Left ventricle myocardium inferior (tissue), 1 donor: ENCODE data around the gene SOD3. TPM values are rescaled to one million over a fixed set of nuclear protein-coding genes. Genes with fewer than 3 reads are reported as not detected.
A peak's percentile ranks its signal among the peaks of the same experiment; 100 is the strongest.

ENCODE experiments used
- DNase-seq: peaks from one replicate; pipeline ENCODE4 v3.0.0-alpha.2; 2020
- H3K27ac ChIP-seq: fragments of 200-600 bp; replicated peaks from 2 replicates; pipeline ENCODE4 v1.8.0; 2021
- H3K27me3 ChIP-seq: fragments of 200-600 bp; 2 replicates; pipeline ENCODE4 v1.8.0; 2021; ENCODE audit warnings: low read depth
- H3K36me3 ChIP-seq: fragments of 200-600 bp; 2 replicates; pipeline ENCODE4 v1.8.0; 2021
- H3K4me1 ChIP-seq: fragments of 200-600 bp; 2 replicates; pipeline ENCODE4 v1.8.0; 2021
- H3K4me3 ChIP-seq: fragments of 200-600 bp; 2 replicates; pipeline ENCODE4 v1.8.0; 2021; ENCODE audit warnings: mild to moderate bottlenecking, moderate library complexity
- H3K9me3 ChIP-seq: fragments of 200-600 bp; replicated peaks from 2 replicates; pipeline ENCODE4 v1.8.0; 2021
- CTCF ChIP-seq: fragments of 200-600 bp; IDR thresholded peaks from 2 replicates; pipeline ENCODE4 v1.8.0; 2021; ENCODE audit warnings: antibody characterized with exemption, mild to moderate bottlenecking, borderline replicate concordance
- intact Hi-C: fragments of 100-400 bp; cut with micrococcal nuclease; formaldehyde crosslinking; loops from one replicate; pipeline ENCODE4 v1.11.0; 2022
- total RNA-seq: library from RNA; stranded (reverse); fragmentation: NEBNext Ultra II Directional; extraction: Animal tissue kit (Norgen Biotek cat#: 25700); gene quantifications from one replicate; pipeline ENCODE4 v1.2.1, GENCODE V29; 2021
- donor health status: DM: no; HTN: yes; CAD: no; lungs with severe emphysema.

Gene SOD3
- total RNA-seq, 1 donor from 2014 or later: 64.2 TPM

GRCh38 chr4:24781999-24782745 is 13.2 kb upstream of the SOD3 start:
- no peak for DNase-seq
- peaks cover 25% of the 10 kb centered on the region for H3K4me1 ChIP-seq
- intact Hi-C loops: no loop called here

GRCh38 chr4:24783506-24783905 is 11.9 kb upstream of the SOD3 start:
- intact Hi-C loops: no loop called here
- peaks cover 18% of the 10 kb centered on the region for H3K9me3 ChIP-seq
- TF ChIP-seq CTCF: no peak
- H3K4me1 ChIP-seq: peaks cover 25% of the 10 kb centered on the region
- no peak overlapping the region for H3K4me3 ChIP-seq
- H3K27ac ChIP-seq: no peak overlapping the region
- no peak for DNase-seq
- H3K36me3 ChIP-seq: no peaks in the 10 kb centered on the region
- H3K27me3 ChIP-seq: no peaks in the 10 kb centered on the region

More at GRCh38 chr4:24781999-24782745, 13.2 kb upstream of the SOD3 start:
- peaks cover 15% of the 10 kb centered on the region for H3K9me3 ChIP-seq
- no peaks in the 10 kb centered on the region for H3K27me3 ChIP-seq
- no peaks in the 10 kb centered on the region for H3K36me3 ChIP-seq
- no peak for TF ChIP-seq CTCF
- H3K4me3 ChIP-seq: no peak overlapping the region
- H3K27ac ChIP-seq: peak overlapping the region; percentile 42

GRCh38 chr4:24791043-24791442 is 4.3 kb upstream of the SOD3 start:
- Histone ChIP-seq H3K4me3 (no peak overlapping the region), H3K27ac (no peak overlapping the region), H3K9me3 (peaks cover 14% of the 10 kb centered on the region), H3K36me3 (no peaks in the 10 kb centered on the region), H3K4me1 (peaks cover 25% of the 10 kb centered on the region), H3K27me3 (no peaks in the 10 kb centered on the region)
- DNase-seq: no peak
- intact Hi-C loops: no loop called here
- TF ChIP-seq CTCF: no peak

GRCh38 chr4:24792552-24792951 is 2.8 kb upstream of the SOD3 start:
- TF ChIP-seq CTCF: no peak
- Histone ChIP-seq H3K4me3 (no peak overlapping the region), H3K9me3 (no peaks in the 10 kb centered on the region), H3K4me1 (peaks cover 26% of the 10 kb centered on the region), H3K27me3 (peaks cover 8% of the 10 kb centered on the region), H3K27ac (no peak overlapping the region), H3K36me3 (no peaks in the 10 kb centered on the region)
- intact Hi-C loops: no loop called here
- DNase-seq: no peak

GRCh38 chr4:24793219-24794005 is 2.0 kb upstream of the SOD3 start:
- Histone ChIP-seq H3K9me3 (no peaks in the 10 kb centered on the region), H3K27me3 (peaks cover 11% of the 10 kb centered on the region), H3K36me3 (no peaks in the 10 kb centered on the region), H3K4me3 (no peak overlapping the region), H3K27ac (peak overlapping the region; percentile 82), H3K4me1 (peaks cover 26% of the 10 kb centered on the region)
- no peak for DNase-seq
- intact Hi-C loops: no loop called here
- TF ChIP-seq CTCF: peak; percentile 25
